Muscle of arm (tissue), 12 donors: ENCODE measurements around the gene PNP. TPM values are rescaled to one million over a fixed set of nuclear protein-coding genes. Genes with fewer than 3 reads are reported as not detected.

ENCODE experiments used
- polyA plus RNA-seq, 12 donors: library from polyadenylated mRNA; unstranded; fragments of 120-200 nt; gene quantifications; one replicate each; pipeline ENCODE4 v1.2.1, GENCODE V29; 2013; ENCODE audit not compliant: insufficient read length in 12 of 12

The PNP gene
- polyA plus RNA-seq, 12 donors: 8.0 to 19.0 (median 10.9) TPM; not detected in 1

Other genes with a start within 250 kb of the PNP start
- gene OR11H6, start 245.7 kb upstream of the PNP start, polyA plus RNA-seq: not detected
- under 1 TPM in 7 of 12 donors, not detected in 5; 0.23 to 0.53 (median 0.35) TPM for gene OR11H7, start 240.4 kb upstream of the PNP start, polyA plus RNA-seq
- not detected for gene OR11H4, start 230.1 kb upstream of the PNP start, polyA plus RNA-seq
- 10 to 100 TPM in 9 of 12 donors, 1 to 10 TPM in 2, not detected in 1; 8.5 to 14.9 (median 12.3) TPM for gene TTC5, start 163.5 kb upstream of the PNP start, polyA plus RNA-seq
- gene CCNB1IP1, start 136.1 kb upstream of the PNP start, polyA plus RNA-seq: 10 to 100 TPM in 11 of 12 donors, not detected in 1; 29.4 to 82.6 (median 67.0) TPM
- gene PARP2, start 125.8 kb upstream of the PNP start, polyA plus RNA-seq: 10 to 100 TPM in 11 of 12 donors, not detected in 1; 17.2 to 52.0 (median 34.6) TPM
- gene TEP1, start 55.9 kb upstream of the PNP start, polyA plus RNA-seq: 10 to 100 TPM in 11 of 12 donors, not detected in 1; 12.3 to 23.8 (median 18.8) TPM
- 1 to 10 TPM in 8 of 12 donors, under 1 TPM in 3, not detected in 1; 0.67 to 3.1 (median 1.6) TPM for gene KLHL33, start 33.2 kb upstream of the PNP start, polyA plus RNA-seq
- 10 to 100 TPM in 11 of 12 donors, not detected in 1; 21.1 to 55.6 (median 37.7) TPM for gene OSGEP, start 14.6 kb upstream of the PNP start, polyA plus RNA-seq
- 100 to 1,000 TPM in 11 of 12 donors, not detected in 1; 131 to 222 (median 161) TPM for gene APEX1, start 14.2 kb upstream of the PNP start, polyA plus RNA-seq
- gene PIP4P1, start 8.0 kb upstream of the PNP start, polyA plus RNA-seq: 10 to 100 TPM in 11 of 12 donors, not detected in 1; 16.8 to 33.2 (median 21.7) TPM
- gene RNASE10, start 36.1 kb downstream of the PNP start, polyA plus RNA-seq: under 1 TPM in 3 of 12 donors, not detected in 9; 0.12 to 0.39 (median 0.30) TPM
- gene RNASE9, start 91.6 kb downstream of the PNP start, polyA plus RNA-seq: not detected
- not detected for gene RNASE11, start 118.6 kb downstream of the PNP start, polyA plus RNA-seq
- gene RNASE12, start 122.0 kb downstream of the PNP start, polyA plus RNA-seq: not detected
- not detected for gene OR6S1, start 172.3 kb downstream of the PNP start, polyA plus RNA-seq
- 10 to 100 TPM in 1 of 12 donors, 1 to 10 TPM in 10, not detected in 1; 2.2 to 25.2 (median 4.1) TPM for gene RNASE4, start 215.2 kb downstream of the PNP start, polyA plus RNA-seq
- 10 to 100 TPM in 1 of 12 donors, 1 to 10 TPM in 10, not detected in 1; 2.2 to 22.8 (median 2.9) TPM for gene ANG, start 219.4 kb downstream of the PNP start, polyA plus RNA-seq